ENCODE results near the gene TAX1BP3.

The TAX1BP3 gene

DNA sequence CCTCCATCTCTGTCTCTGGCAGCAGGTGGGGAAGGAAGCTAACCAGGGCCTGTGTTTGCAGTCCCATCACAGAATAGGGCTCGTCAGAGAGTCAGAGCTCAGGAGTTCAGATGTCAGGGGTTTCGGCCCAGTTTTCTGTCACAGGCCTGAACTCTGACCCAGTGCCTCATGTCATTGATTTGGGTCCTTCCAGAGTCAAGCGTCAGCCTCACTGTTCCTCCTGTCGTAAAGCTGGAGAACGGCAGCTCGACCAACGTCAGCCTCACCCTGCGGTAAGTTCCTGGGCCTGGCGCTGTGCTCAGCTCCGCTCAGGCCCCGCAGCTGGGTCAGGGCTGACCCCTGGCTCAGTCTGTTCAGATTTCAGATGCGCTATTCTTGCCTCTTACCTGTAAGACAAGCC, 21.1 kb downstream of the TAX1BP3 start:
- TF ChIP-seq TAF1 (IDR thresholded peaks at IDR 0.05; ENCODE audit: low read depth) (no peak), CREB1 (IDR thresholded peaks at IDR 0.05; ENCODE audit: low read depth) (no peak), EGR1 (IDR thresholded peaks at IDR 0.05) (no peak), NFIC (IDR thresholded peaks at IDR 0.05) (no peak), TEAD4 (IDR thresholded peaks at IDR 0.05) (no peak), ZBTB7A (IDR thresholded peaks at IDR 0.05; ENCODE audit: low read depth) (no peak), EP300 (IDR thresholded peaks at IDR 0.05; ENCODE audit: borderline replicate concordance) (no peak), FOXM1 (IDR thresholded peaks at IDR 0.05; ENCODE audit: borderline replicate concordance, low read depth) (no peak), MAX (IDR thresholded peaks at IDR 0.05) (no peak), YY1 (IDR thresholded peaks at IDR 0.05; ENCODE audit: low read depth) (no peak), RAD21 (IDR thresholded peaks at IDR 0.05; ENCODE audit: low read depth) (no peak), REST (IDR thresholded peaks at IDR 0.05; ENCODE audit: low read depth) (no peak), USF1 (IDR thresholded peaks at IDR 0.05) (no peak), CEBPB (IDR thresholded peaks at IDR 0.05) (no peak)

DNA sequence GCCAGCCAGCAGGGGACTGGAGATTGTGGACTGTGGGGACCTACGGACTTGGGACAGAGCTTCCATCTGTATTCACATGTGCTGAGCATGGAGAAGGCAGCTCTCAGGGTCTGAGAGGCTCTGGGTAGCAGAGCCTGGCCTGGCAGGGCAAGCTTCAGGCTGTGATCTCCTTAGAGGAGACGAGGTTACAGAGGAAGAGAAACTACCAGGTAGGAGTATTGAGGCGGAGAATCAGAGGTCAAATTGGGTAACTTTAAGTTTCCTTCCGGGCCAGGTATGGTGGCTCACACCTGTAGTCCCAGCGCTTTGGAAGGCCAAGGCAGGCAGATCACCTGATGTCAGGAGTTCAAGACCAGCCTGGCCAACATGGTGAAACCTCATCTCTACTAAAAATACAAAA, 23.1 kb downstream of the TAX1BP3 start:
- TF ChIP-seq FOXM1 (IDR thresholded peaks at IDR 0.05; ENCODE audit: borderline replicate concordance, low read depth) (no peak), EGR1 (IDR thresholded peaks at IDR 0.05) (no peak), EP300 (IDR thresholded peaks at IDR 0.05; ENCODE audit: borderline replicate concordance) (no peak), TAF1 (IDR thresholded peaks at IDR 0.05; ENCODE audit: low read depth) (no peak)

DNA sequence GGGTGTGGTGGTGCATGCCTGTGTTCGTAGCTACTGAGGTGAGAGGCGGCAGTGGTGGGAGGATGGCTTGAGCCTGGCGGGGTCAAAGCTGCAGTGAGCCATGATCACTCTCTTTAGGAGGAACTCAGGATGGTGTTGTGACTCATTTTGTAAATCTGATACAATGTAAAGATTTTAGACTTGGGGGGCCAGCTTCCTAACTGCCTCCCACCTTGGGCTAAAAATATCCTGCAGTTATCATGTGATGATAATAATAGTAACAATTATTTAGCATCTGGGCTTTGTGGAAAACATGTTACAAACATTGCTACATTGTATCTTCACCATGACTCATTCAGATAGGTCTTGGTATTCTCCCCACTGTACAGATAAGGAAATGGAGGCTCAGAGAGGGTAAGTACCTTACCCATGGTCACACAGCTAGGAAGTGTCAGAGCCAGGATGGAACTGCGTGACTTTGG, 24.5 kb downstream of the TAX1BP3 start:
- TF ChIP-seq RAD21 (IDR thresholded peaks at IDR 0.05; ENCODE audit: low read depth) (no peak), CREB1 (IDR thresholded peaks at IDR 0.05; ENCODE audit: low read depth) (no peak), REST (IDR thresholded peaks at IDR 0.05; ENCODE audit: low read depth) (no peak), CEBPB (IDR thresholded peaks at IDR 0.05) (no peak), TAF1 (IDR thresholded peaks at IDR 0.05; ENCODE audit: low read depth) (no peak), TCF12 (IDR thresholded peaks at IDR 0.05; ENCODE audit: low read depth) (no peak), TEAD4 (IDR thresholded peaks at IDR 0.05) (no peak), MAX (IDR thresholded peaks at IDR 0.05) (no peak), FOXM1 (IDR thresholded peaks at IDR 0.05; ENCODE audit: borderline replicate concordance, low read depth) (no peak), ZBTB7A (IDR thresholded peaks at IDR 0.05; ENCODE audit: low read depth) (no peak), USF1 (IDR thresholded peaks at IDR 0.05) (no peak), EGR1 (IDR thresholded peaks at IDR 0.05) (no peak)

GRCh38 chr17:3641717-3642486, 26.5 kb downstream of the TAX1BP3 start:
- no peak for TF ChIP-seq MAX (IDR thresholded peaks at IDR 0.05)
- no peak for TF ChIP-seq USF1 (IDR thresholded peaks at IDR 0.05)
- TF ChIP-seq TEAD4 (IDR thresholded peaks at IDR 0.05), result no peak
- TF ChIP-seq TAF1 (IDR thresholded peaks at IDR 0.05; ENCODE audit: low read depth), result no peak
- no peak for TF ChIP-seq EP300 (IDR thresholded peaks at IDR 0.05; ENCODE audit: borderline replicate concordance)
- TF ChIP-seq RAD21 (IDR thresholded peaks at IDR 0.05; ENCODE audit: low read depth), result no peak
- TF ChIP-seq YY1 (IDR thresholded peaks at IDR 0.05; ENCODE audit: low read depth), result no peak
- TF ChIP-seq FOXM1 (IDR thresholded peaks at IDR 0.05; ENCODE audit: borderline replicate concordance, low read depth), result no peak

GRCh38 chr17:3641014-3641413, 27.4 kb downstream of the TAX1BP3 start:
- TF ChIP-seq RAD21 (IDR thresholded peaks at IDR 0.05; ENCODE audit: low read depth) (no peak), TEAD4 (IDR thresholded peaks at IDR 0.05) (no peak), NFIC (IDR thresholded peaks at IDR 0.05) (no peak), REST (IDR thresholded peaks at IDR 0.05; ENCODE audit: low read depth) (no peak), TCF12 (IDR thresholded peaks at IDR 0.05; ENCODE audit: low read depth) (no peak)
